DMS53 (cell line): Measurements from ENCODE around the gene ITGB1BP2.
"Not testable (repeated sequence)": the region's sequence is repeated elsewhere in the genome, so short reads cannot be mapped to it uniquely, and the experiment has no call there.

Experiments used
- DNase-seq: peaks from one replicate; lab custom pipeline; 2025; lab: John Stamatoyannopoulos, UW

ITGB1BP2 gene

GRCh38 chrX:71302461-71303213, 1.1 kb downstream of the ITGB1BP2 start:
- no peak for DNase-seq

DNA sequence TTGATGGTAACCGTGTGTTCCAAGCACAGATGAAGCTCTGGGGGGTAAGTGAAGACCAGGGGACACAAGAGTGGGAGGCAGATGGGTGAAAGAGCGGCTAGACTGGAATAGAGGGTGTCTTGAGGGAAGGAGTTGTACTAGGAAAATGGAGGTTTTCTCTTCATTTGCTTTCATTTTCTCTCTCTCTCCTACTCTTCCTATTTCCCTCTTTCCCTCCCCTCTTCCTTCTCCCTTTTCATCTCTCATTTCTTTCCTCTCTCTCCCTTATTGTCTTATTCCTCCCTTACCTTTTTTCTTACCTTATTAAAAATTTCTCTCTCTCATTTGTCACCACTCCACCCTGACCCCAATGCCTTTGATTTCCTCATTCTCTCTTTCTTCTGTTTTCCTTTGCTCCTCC, 3.0 kb downstream of the ITGB1BP2 start:
- DNase-seq, result no peak

DNA sequence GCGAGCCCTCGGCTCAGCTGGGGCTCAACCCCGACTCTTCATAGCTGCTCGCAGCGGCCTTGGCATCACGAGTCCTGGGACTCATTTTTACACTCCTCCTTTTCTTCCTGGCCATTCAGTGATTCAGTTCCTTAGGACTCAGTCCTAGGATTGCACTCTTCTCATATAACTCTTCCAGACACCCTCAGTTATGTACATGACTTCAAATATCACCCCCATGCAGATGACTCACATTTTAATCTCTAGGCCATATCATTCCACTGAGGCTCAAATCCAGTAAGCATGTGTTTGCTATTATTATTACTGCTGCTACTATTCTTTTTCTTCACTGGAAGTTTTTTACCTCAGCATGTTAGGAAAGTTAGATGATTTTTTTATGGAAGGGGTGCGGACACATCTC, 14.4 kb downstream of the ITGB1BP2 start:
- no peak for DNase-seq

- not testable (repeated sequence) for DNase-seq
Observed at GRCh38 chrX:71316959-71317358, 15.4 kb downstream of the ITGB1BP2 start.

DNA sequence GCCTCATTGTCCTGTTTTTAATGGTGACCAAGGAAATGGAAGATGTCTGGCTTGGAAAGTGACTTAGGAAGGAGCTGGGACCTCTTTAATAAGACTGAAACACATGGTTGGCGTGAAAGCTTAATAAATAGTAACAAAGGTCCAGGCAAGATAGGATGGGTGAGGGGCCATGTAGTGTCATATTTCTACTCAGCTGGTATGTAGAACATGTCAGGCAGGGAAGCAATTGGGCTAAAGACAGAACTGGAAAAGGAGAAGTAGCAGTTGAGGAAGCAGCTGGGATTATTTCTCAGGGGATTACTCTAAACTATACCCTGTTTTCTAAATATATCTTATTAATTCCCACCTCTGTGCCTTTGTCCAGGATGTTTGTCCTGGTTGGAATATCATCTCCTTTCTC, 18.6 kb downstream of the ITGB1BP2 start:
- DNase-seq, result no peak

- no peak for DNase-seq
Observed at GRCh38 chrX:71321731-71322130, 20.2 kb downstream of the ITGB1BP2 start.

DNA sequence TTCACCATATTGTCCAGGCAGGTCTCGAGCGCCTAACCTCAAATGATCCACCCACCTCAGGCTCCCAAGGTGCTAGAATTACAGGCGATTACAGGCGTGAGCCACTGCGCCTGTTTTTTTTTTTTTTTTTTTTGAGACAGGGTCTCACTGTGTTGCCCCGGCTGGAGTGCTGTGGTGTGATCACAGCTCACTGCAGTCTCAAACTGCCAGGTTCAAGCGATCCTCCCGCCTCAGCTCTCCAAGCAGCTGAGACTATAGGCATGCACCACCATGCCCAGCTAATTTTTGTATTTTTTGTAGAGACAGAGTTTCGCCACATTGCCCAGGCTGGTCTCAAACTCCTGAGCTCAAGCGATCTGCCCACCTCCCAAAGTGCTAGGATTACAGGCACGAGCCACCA, 22.9 kb downstream of the ITGB1BP2 start:
- DNase-seq, result not testable (repeated sequence)

DNA sequence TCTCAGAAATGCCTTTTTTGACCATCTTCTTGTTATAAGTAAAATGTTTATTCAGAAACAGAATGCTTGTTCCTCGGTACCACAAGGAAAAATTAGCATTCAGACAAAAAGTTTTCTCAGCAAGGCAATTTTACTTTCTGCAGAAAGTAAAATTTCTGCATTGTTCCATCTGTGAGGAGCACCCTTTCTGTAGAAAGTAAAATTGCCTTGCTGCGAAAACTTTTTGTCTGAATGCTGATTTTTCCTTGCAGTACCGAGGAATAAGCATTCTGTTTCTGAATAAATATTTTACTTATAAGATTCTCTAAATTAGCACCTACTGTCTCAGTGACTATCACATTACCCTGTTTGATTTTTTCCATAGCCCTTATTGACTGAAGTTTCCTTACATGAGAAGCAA, 24.8 kb downstream of the ITGB1BP2 start:
- no peak for DNase-seq

DNA sequence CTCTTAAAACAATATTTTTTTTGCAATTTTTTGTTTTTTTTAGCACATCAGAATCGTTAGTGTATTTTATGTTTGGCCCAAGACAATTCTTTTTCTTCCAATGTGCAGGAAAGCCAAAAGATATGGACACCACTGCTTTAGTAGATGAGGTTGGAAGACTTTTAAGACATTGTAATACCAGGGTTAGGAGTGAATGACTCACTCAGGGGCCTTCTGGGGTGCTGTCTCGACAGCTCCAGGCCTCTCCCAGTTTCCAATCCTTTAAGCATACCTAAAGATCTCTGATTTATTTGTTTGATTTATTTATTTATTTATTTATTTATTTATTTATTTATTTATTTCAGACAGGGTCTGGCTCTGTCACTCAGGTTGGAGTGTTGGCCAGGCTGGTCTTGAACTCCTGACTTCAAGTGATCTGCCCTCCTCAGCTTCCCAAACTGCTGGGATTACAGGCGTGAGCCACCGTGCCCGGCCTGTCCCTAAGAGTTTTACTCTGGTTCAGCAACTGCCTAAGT, 47.7 kb downstream of the ITGB1BP2 start:
- DNase-seq, result not testable (repeated sequence)

GRCh38 chrX:71349867-71350266, 48.3 kb downstream of the ITGB1BP2 start:
- not testable (repeated sequence) for DNase-seq

DNA sequence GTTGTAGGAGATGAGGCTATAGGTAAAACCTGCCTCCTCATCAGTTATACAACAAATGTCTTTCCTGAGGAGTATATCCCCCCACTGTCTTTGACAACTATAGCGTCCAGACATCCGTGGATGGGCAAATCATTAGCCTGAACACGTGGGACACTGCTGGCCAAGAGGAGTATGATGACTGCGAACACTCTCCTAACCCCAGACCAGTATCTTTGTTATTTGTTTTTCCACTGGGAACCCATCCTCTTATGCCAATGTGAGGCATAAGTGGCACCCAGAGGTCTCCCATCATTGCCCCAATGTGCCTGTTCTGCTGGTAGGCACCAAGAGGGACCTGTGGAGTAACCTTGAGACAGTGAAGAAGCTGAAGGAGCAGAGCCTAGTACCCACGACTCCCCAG, 50.9 kb downstream of the ITGB1BP2 start:
- DNase-seq, result not testable (repeated sequence)
